Type B pancreatic cell (in vitro differentiated cells): Measurements from ENCODE around the gene RETN. TPM values are rescaled to one million over a fixed set of nuclear protein-coding genes. Genes with fewer than 3 reads are reported as not detected.
"Not testable (repeated sequence)": the region's sequence is repeated elsewhere in the genome, so short reads cannot be mapped to it uniquely, and the experiment has no call there.

Experiments used
- DNase-seq: peaks from one replicate; pipeline ENCODE4 v3.0.0; 2021; ENCODE audit warnings: mixed read lengths; ENCODE audit not compliant: unreplicated experiment; ENCODE audit errors: extremely low spot score
- H3K27ac Mint-ChIP-seq: 2 replicates; pipeline ENCODE4 v1.8.0; 2021; ENCODE audit warnings: mild to moderate bottlenecking, mixed read lengths
- H3K27me3 Mint-ChIP-seq: 2 replicates; pipeline ENCODE4 v1.8.0; 2021; ENCODE audit warnings: mixed read lengths
- H3K36me3 Mint-ChIP-seq: 2 replicates; pipeline ENCODE4 v1.8.0; 2021; ENCODE audit warnings: mixed read lengths
- H3K4me1 Mint-ChIP-seq: one replicate; pipeline ENCODE4 v1.8.0; 2021; ENCODE audit warnings: mixed read lengths; ENCODE audit not compliant: unreplicated experiment
- H3K4me3 Mint-ChIP-seq: 2 replicates; pipeline ENCODE4 v1.8.0; 2021; ENCODE audit warnings: mild to moderate bottlenecking, mixed read lengths
- H3K9me3 Mint-ChIP-seq: 2 replicates; pipeline ENCODE4 v1.8.0; 2021; ENCODE audit warnings: mixed read lengths
- total RNA-seq: library from RNA; stranded (reverse); gene quantifications from 2 replicates; pipeline ENCODE4 v1.2.1, GENCODE V29; 2021; ENCODE audit warnings: low replicate concordance
- TF ChIP-seq, protein P1 (sequence below): fragments of 200-600 bp; sonication (generic); conservative IDR thresholded peaks from 2 replicates; pipeline ENCODE4 v1.5.0; 2021; ENCODE audit warnings: antibody characterized with exemption, mild to moderate bottlenecking

Gene RETN
- total RNA-seq, 1 donor from 2014 or later = not detected

GRCh38 chr19:7640803-7641202, 28.0 kb upstream of the RETN start:
- Mint-ChIP-seq H3K27ac (no peak overlapping the region), H3K36me3 (no peaks in the 10 kb centered on the region), H3K4me1 (no peaks in the 10 kb centered on the region), H3K4me3 (no peak overlapping the region), H3K27me3 (peaks cover 17% of the 10 kb centered on the region), H3K9me3 (no peaks in the 10 kb centered on the region)
- no peak for DNase-seq
- TF ChIP-seq, protein P1, sequence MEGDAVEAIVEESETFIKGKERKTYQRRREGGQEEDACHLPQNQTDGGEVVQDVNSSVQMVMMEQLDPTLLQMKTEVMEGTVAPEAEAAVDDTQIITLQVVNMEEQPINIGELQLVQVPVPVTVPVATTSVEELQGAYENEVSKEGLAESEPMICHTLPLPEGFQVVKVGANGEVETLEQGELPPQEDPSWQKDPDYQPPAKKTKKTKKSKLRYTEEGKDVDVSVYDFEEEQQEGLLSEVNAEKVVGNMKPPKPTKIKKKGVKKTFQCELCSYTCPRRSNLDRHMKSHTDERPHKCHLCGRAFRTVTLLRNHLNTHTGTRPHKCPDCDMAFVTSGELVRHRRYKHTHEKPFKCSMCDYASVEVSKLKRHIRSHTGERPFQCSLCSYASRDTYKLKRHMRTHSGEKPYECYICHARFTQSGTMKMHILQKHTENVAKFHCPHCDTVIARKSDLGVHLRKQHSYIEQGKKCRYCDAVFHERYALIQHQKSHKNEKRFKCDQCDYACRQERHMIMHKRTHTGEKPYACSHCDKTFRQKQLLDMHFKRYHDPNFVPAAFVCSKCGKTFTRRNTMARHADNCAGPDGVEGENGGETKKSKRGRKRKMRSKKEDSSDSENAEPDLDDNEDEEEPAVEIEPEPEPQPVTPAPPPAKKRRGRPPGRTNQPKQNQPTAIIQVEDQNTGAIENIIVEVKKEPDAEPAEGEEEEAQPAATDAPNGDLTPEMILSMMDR = no peak

DNA sequence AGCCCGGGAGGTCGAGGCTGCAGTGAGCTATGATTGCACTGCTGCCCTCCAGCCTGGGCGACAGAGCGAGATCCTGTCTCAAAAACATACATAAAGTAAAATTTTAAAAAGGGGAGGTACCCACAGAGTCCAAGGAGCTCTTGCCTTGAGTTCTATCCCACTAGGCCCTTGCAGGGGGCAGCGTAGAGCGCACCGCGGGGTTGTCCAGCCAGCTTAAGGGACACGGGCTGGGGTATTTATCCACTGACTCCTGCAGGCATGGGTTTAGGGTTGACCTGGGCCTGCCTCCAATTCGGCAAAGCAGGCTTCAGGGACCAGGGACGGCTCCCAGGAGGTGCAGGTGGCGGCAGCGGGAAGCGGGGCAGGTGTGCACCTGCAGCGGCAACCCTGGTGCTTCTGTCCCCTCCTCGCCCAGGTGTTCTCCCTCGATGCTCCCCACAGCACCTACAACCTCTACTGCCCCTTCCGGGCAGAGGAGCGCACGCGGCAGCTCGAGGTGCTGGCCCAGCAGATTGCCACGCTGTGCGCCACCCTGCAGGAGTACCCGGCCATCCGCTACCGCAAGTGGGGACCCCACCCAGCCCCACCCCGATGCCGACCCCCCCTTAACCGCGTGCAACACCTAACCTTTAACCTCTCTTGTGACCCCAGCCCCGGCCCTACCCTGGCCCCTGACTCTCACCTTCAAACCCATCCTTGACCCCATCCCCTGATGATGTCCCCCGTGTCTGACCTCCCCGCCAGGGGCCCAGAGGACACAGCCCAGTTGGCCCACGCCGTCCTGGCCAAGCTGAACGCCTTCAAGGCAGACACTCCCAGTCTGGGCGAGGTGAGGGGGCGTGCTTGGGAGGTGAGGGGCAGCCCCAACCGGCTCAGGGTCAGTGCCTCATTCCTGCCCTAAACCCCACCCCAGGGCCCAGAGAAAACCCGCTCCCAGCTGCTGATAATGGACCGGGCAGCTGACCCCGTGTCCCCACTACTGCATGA, 27.3 kb upstream of the RETN start:
- H3K27ac Mint-ChIP-seq = no peak overlapping the region
- H3K4me1 Mint-ChIP-seq = no peaks in the 10 kb centered on the region
- no peaks in the 10 kb centered on the region for H3K36me3 Mint-ChIP-seq
- no peak for DNase-seq
- peaks cover 10% of the 10 kb centered on the region for H3K27me3 Mint-ChIP-seq
- H3K4me3 Mint-ChIP-seq = no peak overlapping the region
- H3K9me3 Mint-ChIP-seq = no peaks in the 10 kb centered on the region
- TF ChIP-seq, protein P1 = no peak

GRCh38 chr19:7642295-7643030, 26.4 kb upstream of the RETN start:
- Mint-ChIP-seq H3K36me3 (no peaks in the 10 kb centered on the region), H3K27ac (no peak overlapping the region), H3K4me3 (no peak overlapping the region), H3K9me3 (no peaks in the 10 kb centered on the region), H3K4me1 (no peaks in the 10 kb centered on the region), H3K27me3 (peaks cover 9% of the 10 kb centered on the region)
- TF ChIP-seq, protein P1 = no peak
- no peak for DNase-seq

DNA sequence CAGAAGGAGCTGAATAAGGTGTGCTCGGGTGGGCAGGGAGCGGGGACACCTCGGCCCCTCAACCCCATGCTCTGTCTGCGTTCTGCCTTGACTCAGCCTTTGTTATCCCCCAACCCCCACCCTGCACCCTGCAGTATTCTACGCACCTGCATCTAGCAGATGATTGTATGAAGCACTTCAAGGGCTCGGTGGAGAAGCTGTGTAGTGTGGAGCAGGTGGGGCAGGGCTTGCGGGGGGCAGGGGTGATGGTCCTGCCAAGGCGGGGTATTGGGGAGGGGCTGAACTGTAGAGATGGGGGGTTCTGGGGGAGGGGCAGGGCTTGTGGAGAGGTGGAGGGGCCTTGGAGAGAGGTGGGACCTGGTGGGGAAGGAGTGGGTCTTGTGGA, 25.8 kb upstream of the RETN start:
- Mint-ChIP-seq H3K4me1 (no peaks in the 10 kb centered on the region), H3K27me3 (peaks cover 4% of the 10 kb centered on the region), H3K9me3 (no peaks in the 10 kb centered on the region), H3K4me3 (no peak overlapping the region), H3K36me3 (no peaks in the 10 kb centered on the region), H3K27ac (no peak overlapping the region)
- DNase-seq = no peak
- TF ChIP-seq, protein P1 = no peak

DNA sequence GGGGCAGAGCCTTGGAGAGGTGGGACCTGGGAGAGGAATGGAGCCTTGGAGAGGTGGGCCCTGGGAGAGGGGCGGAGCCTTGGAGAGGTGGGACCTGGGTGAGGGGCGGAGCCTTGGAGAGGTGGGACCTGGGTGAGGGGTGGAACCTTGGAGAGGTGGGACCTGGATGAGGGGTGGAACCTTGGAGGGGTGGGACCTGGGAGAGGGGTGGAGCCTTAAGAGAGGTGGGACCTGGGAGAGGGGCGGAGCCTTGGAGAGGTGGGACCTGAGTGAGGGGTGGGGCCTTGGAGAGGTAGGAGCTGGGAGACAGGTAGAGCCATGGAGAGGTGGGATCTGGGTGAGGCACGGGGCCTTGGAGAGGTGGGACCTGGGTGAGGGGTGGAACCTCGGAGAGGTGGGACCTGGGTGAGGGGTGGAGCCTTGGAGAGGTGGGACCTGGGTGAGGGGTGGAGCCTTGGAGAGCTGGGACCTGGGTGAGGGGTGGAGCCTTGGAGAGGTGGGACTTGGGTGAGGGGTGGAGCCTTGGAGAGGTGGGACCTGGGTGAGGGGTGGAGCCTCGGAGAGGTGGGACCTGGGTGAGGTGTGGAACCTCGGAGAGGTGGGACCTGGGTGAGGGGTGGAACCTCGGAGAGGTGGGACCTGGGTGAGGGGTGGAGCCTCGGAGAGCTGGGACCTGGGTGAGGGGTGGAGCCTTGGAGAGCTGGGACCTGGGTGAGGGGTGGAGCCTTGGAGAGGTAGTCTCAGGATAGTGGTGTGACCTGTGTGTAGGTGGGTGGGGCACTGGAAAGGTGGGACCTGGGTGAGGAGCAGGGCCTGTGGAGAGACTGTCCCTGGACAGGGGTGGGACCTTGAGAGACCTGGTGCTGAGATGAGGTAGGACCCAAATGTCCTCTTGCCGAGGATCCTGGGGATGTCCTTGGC, 25.0 kb upstream of the RETN start:
- not testable (repeated sequence) for H3K27me3 Mint-ChIP-seq, H3K4me3 Mint-ChIP-seq, H3K4me1 Mint-ChIP-seq, H3K27ac Mint-ChIP-seq, DNase-seq, H3K36me3 Mint-ChIP-seq, H3K9me3 Mint-ChIP-seq
